Mesothelial cell of epicardium (in vitro differentiated cells): ENCODE data around the gene RSU1. TPM values are rescaled to one million over a fixed set of nuclear protein-coding genes. Genes with fewer than 3 reads are reported as not detected.

ENCODE experiments used
- DNase-seq, 2 experiments: peaks; one replicate each; pipeline ENCODE4 v3.0.0; 2021; ENCODE audit warnings: low spot score in 2 of 2; ENCODE audit not compliant: unreplicated experiment in 2 of 2
- H3K27ac Mint-ChIP-seq: 2 replicates; pipeline ENCODE4 v1.8.0; 2021; ENCODE audit warnings: mixed read lengths
- H3K27me3 Mint-ChIP-seq: 2 replicates; pipeline ENCODE4 v1.8.0; 2021; ENCODE audit warnings: low read depth, mixed read lengths
- H3K36me3 Mint-ChIP-seq: 2 replicates; pipeline ENCODE4 v1.8.0; 2021; ENCODE audit warnings: mixed read lengths
- H3K4me1 Mint-ChIP-seq: 2 replicates; pipeline ENCODE4 v1.8.0; 2021; ENCODE audit warnings: mixed read lengths
- H3K4me3 Mint-ChIP-seq: 2 replicates; pipeline ENCODE4 v1.8.0; 2021; ENCODE audit warnings: mild to moderate bottlenecking, moderate library complexity, mixed read lengths
- H3K9me3 Mint-ChIP-seq: 2 replicates; pipeline ENCODE4 v1.8.0; 2021; ENCODE audit warnings: mixed read lengths
- total RNA-seq: library from RNA; stranded (reverse); gene quantifications from 3 replicates; pipeline ENCODE4 v1.2.1, GENCODE V29; 2021
- TF ChIP-seq, protein P1 (sequence below): fragments of 200-600 bp; sonication (generic); IDR thresholded peaks from one replicate; pipeline ENCODE4 v1.5.0; 2021; ENCODE audit warnings: antibody characterized with exemption; ENCODE audit not compliant: unreplicated experiment

RSU1 gene
- total RNA-seq, 1 donor from 2014 or later: 36.2 TPM

DNA sequence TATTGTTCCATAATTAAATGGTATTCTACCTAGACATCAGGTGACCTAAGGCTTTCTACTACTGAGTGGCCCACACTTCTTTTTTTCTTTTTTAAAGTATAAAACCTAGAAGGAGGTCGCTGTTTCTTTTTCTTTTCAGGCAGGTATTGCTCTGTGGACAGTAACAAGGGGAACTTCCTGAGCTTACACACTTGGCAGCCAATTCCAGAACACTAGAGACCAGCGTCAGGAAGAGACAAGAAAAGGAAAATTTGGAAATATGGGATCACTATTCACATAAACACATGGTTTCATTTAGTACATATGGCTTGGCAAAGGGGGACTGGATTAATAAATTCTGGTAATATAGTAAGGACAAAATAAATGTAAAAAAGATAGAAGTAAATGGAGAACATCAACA, 141.9 kb downstream of the RSU1 start:
- no peaks in the 10 kb centered on the region for H3K4me1 Mint-ChIP-seq
- H3K27ac Mint-ChIP-seq: no peak overlapping the region
- TF ChIP-seq, protein P1, sequence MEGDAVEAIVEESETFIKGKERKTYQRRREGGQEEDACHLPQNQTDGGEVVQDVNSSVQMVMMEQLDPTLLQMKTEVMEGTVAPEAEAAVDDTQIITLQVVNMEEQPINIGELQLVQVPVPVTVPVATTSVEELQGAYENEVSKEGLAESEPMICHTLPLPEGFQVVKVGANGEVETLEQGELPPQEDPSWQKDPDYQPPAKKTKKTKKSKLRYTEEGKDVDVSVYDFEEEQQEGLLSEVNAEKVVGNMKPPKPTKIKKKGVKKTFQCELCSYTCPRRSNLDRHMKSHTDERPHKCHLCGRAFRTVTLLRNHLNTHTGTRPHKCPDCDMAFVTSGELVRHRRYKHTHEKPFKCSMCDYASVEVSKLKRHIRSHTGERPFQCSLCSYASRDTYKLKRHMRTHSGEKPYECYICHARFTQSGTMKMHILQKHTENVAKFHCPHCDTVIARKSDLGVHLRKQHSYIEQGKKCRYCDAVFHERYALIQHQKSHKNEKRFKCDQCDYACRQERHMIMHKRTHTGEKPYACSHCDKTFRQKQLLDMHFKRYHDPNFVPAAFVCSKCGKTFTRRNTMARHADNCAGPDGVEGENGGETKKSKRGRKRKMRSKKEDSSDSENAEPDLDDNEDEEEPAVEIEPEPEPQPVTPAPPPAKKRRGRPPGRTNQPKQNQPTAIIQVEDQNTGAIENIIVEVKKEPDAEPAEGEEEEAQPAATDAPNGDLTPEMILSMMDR: no peak
- H3K9me3 Mint-ChIP-seq: peaks cover 9% of the 10 kb centered on the region
- no peak for DNase-seq
- H3K27me3 Mint-ChIP-seq: no peaks in the 10 kb centered on the region
- H3K36me3 Mint-ChIP-seq: peaks cover 1% of the 10 kb centered on the region
- no peak overlapping the region for H3K4me3 Mint-ChIP-seq

DNA sequence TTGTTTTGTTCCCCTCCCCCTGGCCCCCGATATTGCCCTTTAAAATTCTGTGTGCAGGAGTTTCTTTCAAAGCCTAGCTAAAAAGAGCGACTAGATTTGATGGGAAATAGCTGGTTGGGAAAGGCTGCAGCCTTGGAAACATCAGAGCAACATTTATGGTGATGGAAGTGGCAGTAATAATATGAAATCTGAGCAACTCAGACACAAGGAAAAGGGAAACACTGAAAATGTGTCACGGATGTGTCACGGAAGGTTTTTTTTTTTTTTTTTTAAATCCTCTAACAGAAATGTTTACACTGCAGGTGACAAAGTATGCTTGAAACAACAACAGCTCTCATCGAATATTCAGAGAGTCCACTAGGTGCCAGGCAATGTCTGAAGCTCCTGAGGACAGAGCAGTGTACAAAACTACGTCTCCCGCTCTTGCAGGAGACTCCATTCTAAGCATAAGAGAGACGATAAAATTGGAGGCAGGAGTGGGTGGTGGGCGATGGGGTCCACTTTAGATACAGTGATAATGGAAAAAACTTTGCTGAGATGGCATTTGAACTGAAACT, 143.0 kb downstream of the RSU1 start:
- peaks cover 1% of the 10 kb centered on the region for H3K36me3 Mint-ChIP-seq
- TF ChIP-seq, protein P1: no peak
- no peaks in the 10 kb centered on the region for H3K27me3 Mint-ChIP-seq
- no peak overlapping the region for H3K27ac Mint-ChIP-seq
- H3K9me3 Mint-ChIP-seq: peaks cover 9% of the 10 kb centered on the region
- no peak for DNase-seq
- no peak overlapping the region for H3K4me3 Mint-ChIP-seq
- H3K4me1 Mint-ChIP-seq: no peaks in the 10 kb centered on the region

DNA sequence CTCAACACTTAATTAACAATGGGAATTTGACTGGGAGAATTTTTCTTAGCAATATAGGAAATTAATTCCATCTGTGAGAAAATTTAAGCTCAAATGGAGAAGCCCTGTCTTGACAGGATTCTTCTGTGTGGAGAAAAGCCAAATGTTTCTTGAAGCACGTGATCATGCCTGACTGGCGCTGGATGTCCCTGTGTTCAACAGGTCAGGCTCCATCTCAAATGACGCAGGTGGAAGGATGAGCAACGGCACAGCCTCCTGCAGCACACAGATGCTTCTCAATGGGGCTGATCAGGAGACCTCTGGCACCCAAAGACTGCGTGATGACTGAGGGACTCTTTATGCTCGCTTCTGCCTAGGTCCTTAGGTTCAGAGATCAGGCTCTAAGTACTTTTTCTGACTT, 143.8 kb downstream of the RSU1 start:
- Mint-ChIP-seq H3K9me3 (peaks cover 9% of the 10 kb centered on the region), H3K36me3 (peaks cover 1% of the 10 kb centered on the region), H3K4me1 (no peaks in the 10 kb centered on the region), H3K4me3 (no peak overlapping the region), H3K27ac (no peak overlapping the region), H3K27me3 (no peaks in the 10 kb centered on the region)
- TF ChIP-seq, protein P1: no peak
- no peak for DNase-seq

DNA sequence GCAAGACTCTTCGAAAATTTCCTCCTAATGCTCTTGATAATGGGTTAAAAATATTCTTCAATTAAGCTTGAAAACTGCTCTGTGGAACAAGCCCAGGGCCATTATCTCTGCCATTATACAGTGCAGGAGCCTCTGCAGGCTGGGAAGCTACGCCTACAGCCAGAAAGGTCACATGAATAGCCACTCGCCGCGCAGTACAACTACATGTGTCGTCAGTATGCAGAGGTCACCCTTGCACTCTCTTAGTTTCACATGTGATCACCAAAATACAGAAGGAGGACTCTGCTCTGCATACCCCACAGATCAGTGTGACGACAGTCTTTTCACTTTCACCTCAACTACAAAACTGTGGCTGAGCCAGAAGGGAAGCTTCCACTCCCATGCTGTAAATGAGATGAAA, 153.8 kb downstream of the RSU1 start:
- Mint-ChIP-seq H3K9me3 (no peaks in the 10 kb centered on the region), H3K27me3 (no peaks in the 10 kb centered on the region), H3K36me3 (no peaks in the 10 kb centered on the region), H3K27ac (no peak overlapping the region), H3K4me3 (no peak overlapping the region), H3K4me1 (no peaks in the 10 kb centered on the region)
- DNase-seq: no peak
- TF ChIP-seq, protein P1: no peak

DNA sequence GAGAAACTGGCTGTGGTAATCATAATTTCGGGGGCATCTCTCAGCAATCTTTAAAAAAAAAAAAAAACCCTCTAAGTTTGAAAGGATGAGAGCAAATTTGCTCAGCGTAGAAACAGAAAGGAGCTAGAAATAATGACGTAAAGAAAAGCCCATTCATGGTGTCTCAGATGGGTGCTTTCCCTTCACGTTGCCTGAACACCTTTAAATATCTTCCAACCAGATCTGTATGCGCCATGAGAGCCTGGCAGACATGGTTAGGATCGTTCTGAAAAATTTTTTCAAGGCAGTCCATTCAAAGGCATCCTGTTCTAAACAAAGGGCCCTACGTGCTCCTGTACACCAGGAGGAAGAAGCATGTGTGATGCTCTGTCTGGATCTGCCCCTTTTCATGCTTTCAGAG, 154.3 kb downstream of the RSU1 start:
- no peak overlapping the region for H3K27ac Mint-ChIP-seq
- H3K4me1 Mint-ChIP-seq: no peaks in the 10 kb centered on the region
- no peaks in the 10 kb centered on the region for H3K27me3 Mint-ChIP-seq
- TF ChIP-seq, protein P1: no peak
- H3K36me3 Mint-ChIP-seq: no peaks in the 10 kb centered on the region
- H3K4me3 Mint-ChIP-seq: no peak overlapping the region
- DNase-seq: no peak
- H3K9me3 Mint-ChIP-seq: no peaks in the 10 kb centered on the region

DNA sequence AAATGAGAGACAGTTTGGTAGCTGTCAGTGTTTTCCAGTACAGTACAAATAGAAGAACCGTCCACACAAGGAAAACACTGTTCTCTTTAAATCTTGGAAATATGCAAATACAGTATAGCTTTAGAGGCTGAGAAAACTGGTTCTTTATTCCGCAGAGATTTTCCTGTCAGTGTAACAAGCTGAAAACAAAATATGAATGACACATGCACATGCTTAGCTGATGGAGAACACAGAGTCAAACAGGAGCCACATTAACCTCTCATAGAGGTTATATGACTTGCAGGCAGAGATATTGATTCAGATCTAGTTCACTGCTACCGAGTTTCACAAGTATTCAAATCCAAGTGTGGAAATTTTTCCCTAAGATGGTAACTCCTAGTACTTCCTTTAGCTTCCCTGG, 160.3 kb downstream of the RSU1 start:
- H3K36me3 Mint-ChIP-seq: no peaks in the 10 kb centered on the region
- H3K4me3 Mint-ChIP-seq: no peak overlapping the region
- DNase-seq: no peak
- no peaks in the 10 kb centered on the region for H3K9me3 Mint-ChIP-seq
- TF ChIP-seq, protein P1: no peak
- peaks cover 2% of the 10 kb centered on the region for H3K4me1 Mint-ChIP-seq
- H3K27ac Mint-ChIP-seq: no peak overlapping the region
- peaks cover 2% of the 10 kb centered on the region for H3K27me3 Mint-ChIP-seq
